ENCODE measurements around the gene TMEM51.

The TMEM51 gene

DNA sequence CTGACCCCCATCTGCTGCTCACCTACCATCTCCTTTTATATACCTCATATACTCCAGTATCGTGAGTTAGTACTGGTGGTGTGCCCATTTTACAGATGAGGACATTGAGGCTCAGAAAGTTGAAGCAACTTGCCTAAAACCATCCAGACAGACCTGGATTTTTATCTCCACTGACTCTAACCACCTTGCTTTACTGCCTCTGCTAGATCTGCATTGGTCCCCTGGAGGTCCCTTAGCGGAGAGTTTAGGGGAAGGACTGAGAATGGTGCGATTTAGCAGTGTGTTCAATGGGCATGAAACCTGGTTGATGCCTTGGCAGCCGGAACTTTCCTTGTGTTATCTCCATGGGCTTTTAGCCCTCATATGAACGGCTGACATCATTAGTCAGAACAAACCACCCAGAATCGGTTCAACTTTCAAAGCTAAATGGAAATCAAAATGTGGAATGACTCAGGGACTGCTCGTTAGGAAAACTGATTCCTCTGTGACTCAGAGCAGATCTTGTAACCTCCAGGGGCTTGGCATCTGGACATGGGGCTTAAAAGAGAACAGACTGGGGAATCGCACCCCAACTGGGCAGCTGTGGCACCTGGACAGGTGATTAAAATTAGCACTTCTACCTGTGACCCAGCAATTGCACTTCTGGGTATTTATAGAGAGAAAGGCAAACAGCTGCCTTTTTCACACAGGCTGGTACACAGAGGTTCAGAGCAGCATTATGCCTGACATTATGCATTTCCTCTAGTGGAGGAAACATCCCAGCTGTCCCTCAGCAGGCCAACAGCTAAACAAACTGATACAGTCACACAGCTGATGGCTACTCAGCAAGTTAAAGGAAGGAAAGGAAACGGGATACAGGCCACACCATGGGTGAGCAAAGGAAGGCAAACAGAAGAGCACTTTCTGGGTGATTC is 25.3 kb downstream of the TMEM51 start:
- peak; percentile 83 to 95 (median 94) for DNase-seq

DNA sequence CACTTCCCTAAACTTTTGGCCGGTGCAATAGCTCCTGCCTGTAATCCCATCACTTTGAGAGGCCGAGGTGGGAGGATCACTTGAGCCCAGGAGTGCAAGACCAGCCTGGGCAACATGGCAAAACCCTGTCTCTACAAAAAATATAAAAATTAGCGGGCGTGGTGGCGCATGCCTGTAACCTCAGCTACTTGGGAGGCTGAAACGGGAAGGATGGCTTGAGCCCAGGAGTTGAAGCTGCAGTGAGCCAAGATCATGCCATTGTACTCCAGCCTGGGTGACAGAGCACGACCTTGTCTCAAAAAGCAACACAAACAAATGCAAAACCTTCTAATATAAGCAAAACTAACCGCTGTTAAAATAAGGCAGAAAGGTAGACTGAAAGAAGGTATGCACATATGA is 25.9 kb downstream of the TMEM51 start:
- DNase-seq: no peak

DNA sequence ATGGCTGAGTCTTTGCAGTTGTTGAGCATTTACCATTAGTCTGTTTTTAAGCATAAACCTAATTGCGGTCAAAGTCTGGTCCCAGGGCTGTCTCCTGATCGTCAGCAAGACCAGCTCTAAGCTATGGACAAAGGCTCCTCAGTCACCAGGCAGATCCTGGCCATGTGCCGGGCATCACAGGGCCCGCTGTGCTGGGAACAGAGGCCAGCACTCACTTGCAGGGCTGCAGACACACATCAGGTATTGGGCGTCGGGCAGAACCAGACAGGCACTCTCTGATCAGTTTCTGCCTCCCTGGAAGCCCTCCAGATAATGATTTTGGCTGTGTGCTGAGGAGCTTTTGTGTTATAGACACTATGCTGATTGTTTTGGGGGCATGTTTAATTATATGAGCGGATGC is 26.6 kb downstream of the TMEM51 start:
- DNase-seq: no peak

DNA sequence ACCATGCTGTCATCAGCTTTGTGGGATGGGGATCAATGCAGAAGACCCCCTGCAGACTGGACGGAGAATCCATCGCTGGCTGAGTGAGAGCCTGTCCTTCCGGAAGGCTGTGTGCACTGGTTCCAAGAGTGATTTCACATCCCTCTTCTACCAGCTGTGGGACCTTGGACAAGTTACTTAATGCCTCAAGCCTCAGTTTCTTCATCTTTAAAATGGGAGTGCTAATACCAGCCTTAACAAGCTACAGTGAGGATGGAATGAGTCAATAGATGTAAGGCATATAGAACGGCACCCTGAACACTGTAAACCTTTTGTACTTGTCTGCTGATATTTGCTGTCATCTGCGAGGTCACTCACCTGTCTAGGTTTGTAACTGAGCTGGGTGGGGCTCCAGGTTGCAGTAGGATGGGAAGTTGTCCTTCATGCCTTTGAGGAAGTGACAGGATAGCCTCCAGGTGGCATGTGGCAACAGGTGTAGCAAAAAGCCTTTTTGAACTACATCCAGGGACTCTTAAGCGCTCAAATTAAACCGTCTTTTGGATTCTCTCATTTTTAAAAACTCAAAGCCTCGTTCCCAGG is 27.5 kb downstream of the TMEM51 start:
- no peak for DNase-seq

DNA sequence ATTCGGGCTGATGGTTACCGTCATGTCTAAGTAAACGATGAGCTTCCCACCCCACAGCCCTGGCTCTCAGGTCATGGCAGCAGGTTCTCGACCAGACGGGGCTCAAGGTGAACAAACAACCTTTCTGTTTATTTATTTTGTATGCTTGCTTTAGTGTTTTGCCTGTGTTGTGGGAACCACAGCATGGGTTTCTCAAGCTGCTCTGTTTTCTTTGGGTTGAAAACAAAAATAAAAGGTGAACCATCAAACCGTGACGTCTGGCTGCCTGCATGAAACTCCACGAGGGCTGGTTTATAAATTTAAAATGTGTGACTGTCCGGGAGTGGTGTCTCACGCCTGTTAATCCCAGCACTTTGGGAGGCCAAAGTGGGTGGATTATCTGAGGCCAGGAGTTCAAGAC is 28.0 kb downstream of the TMEM51 start:
- no peak for DNase-seq

DNA sequence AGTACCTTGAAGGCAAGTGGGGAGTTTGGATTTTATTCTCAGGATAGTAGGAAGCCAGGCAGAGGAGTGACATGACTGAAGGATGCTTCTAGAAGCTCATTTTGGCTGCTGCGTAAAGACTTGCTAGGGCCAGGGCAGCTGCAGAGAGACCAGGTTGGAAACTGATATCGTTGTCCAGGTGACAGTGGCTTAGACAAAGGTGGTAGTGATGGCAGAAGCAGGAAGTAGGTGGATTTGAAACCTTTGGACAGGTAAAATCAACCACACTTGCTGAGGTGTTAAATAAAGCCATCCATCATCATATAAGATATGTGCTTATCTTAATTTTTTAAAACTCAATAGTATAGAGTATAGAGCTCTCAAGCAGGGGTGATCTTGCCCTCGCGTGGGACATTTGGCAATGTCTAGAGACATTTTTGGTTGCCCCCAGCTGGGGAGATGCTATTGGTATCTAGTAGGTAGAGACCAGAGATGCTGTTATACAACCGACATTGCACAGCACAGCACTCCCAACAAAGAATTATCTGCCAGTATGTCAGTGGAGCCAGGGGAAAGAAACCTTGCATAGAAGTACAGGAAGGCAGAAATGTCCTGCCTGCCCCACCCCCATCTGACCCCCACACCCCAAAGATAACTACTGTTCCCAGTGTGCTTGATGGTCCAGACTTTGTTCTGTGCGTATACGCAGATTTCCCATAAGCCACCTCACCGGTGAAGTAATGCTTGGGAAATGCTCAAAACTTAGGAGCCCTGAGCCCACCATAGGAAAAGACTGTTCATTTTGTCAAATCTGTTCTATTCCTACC is 31.1 kb downstream of the TMEM51 start:
- no peak for DNase-seq

DNA sequence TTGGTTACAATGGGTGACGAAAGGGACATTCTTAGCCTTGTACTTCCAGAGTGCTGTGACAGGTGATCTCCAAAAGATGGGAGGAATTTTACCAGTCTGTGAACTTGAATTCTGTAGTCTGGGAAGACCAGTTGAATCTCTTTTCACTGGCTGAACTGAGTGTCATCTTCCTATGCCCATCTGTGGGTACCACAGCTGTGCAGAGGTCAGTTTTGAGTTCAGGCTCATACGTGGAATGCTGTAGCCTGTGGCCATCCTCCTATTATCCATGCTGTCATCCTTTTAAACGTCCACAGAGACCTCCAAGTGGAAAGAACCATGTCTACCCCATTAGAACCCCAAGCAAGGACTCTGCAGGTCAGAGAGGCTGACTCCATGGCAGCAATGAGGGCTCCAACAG is 32.1 kb downstream of the TMEM51 start:
- DNase-seq: no peak

DNA sequence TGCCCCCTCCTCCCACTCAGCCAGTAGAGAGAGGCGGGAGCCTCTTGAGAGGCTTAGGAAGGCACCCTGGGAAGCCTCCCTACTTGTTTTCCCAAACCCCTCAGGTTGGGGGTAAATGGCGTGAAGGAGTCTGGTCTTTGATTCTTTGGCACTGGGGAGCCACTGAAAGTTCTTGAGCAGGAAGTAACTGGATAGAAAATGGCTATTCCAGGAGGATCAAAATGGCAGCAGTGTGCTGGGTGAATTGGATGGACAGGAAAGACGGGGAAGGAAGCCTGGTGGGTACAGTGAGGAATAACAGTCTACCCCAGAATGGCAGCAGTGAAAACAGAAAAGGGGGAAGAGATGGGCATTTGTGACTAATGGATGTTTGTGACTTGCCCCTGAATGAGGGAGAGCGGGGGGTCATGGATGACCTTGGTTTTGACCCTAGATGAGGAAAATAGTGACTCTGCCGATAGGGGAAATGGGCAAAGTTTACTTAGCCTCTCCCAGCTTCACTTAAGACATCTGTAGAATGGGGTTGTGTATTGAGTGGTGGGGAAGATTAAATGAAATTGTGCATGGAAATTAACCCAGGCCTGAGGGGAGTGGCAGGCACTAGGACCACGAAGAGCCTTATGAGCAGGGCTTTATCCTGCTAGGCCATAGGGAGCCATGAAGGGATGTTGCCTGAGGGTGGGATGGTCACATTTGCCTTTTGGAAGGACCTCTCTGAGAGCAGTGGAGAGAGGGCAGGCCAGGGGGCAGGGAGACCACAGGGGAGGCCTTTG is 32.7 kb downstream of the TMEM51 start:
- DNase-seq: no peak

DNA sequence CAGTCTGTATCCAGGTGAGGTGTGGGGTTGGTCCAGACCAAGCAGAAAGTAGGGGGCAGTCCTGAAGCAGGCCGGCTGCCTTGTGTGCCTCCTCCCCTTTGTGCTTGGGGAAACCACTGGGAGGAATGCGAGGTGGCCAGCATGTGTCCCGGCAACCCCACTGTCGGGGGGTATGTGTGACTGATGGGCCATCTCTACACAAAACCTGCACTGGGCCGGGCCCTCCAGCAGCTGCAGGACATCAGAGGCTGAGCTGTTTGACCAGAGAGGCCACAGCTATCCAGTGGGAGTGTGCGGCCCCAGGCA is 33.3 kb downstream of the TMEM51 start:
- DNase-seq: no peak

DNA sequence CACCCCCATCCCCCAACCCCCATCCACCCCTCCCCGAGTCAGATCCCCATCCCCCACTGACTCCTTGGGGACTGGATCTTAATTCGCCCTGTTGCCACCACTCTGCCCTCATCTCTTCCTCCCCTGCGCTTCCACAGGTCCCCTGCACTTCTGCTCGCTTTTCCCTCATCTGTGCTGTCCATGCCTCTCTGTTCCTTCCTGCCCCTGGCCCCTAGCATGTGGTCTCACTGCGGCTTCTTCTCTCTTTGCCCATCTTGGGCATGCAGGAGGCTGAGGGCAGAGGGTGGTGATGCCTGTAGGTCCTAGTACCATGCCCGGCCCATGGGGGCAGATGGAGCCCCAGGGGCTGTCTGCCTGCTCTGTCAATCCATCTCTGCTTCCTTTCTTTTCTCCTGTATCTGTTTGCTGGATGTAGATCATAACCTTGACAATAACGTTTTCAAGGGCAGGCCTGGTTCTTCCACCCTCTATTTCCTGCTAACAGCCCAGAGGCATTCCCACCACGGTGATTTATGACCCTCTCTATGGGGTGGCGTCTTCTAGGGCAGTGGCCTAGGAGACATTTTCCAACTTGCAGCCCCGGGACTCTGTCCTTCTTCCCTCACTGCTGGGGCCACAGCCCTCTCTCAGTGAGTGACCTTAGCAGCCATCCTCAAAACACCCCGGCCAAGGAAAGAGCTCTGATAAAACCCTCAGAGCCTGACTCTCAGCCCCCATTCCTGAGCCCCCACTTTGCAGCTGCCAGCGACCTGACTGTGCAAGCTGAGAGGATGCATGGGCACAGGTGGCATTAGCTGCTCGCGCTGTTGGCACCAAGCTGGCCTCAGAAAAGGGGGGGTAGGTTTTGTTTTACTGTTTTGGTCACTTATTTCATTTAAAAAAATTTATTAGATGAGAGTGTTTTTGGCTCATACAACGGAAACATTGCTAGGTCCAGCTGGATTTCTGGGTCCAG is 33.9 kb downstream of the TMEM51 start:
- DNase-seq: no peak

DNA sequence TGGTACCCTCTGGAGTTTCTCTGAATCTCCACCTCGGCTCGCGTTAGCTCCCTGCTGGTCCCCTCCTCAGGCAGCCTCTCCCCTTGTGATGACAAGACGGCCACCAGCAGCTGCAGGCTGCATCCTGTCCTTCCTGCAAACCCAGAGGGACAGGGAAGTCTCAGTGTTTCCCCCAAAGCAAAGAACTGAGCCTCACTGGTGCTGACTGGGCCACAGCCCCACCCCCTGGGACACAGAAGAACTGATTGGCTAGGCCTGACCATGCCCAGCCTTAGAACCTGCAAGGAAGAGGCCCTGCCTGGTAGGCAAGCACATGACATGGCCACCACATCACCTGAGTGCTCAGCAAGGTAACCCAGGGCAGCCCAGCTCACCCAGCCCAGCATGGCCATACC is 34.6 kb downstream of the TMEM51 start:
- DNase-seq: peak in 1 of 3 donors; percentile 28

DNA sequence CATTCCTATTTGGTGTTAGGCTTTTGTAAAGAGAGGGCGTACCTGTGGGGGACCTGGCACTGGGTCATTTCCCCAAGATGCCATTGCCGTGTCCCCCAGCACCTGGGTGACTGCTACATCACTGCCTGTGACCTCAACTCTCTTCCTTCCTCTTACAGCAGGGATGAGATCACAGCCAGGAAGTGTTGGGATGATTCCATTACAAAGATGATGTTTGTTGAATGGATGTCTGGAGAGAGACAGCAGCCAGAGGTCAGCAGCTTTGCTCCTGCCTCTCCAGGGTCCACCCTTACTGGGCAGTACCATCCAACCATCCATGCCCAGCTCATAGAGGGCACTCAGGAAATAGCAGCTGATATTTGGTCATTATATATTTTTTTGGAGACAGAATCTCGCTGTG is 35.1 kb downstream of the TMEM51 start:
- peak; percentile 60 to 75 (median 68) for DNase-seq

DNA sequence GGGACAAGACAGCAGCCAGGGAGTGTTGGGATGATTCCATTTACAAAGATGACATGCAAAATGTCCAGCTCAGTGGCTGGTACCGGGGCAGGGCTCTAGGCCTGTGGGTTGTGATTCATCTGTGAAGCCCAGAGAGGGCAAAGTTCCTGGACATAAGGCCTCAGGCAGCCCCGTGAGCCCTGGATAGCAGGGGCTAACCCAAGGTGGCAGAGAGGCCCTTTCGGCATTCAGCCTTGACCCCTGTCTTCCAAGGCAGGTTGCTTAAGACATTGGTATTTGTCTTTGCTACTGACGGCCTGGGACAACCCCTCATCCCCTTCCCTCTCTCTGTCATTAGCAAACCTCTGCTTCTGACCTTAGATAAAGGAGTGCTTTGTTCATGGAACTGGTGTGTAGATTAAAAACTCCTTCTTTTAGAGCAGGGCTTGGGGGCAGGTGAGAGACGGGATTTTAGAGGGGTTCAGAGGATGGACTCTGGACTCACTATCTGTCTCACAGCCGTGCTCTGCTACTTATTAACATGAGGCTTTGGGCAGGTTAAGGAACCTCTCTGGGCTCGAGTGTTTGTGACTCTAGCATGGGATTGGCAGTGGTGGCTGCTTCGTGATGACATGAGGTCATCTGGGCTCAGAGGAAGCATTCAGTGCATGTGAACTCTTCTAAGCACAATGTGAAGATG is 36.3 kb downstream of the TMEM51 start:
- DNase-seq: no peak

DNA sequence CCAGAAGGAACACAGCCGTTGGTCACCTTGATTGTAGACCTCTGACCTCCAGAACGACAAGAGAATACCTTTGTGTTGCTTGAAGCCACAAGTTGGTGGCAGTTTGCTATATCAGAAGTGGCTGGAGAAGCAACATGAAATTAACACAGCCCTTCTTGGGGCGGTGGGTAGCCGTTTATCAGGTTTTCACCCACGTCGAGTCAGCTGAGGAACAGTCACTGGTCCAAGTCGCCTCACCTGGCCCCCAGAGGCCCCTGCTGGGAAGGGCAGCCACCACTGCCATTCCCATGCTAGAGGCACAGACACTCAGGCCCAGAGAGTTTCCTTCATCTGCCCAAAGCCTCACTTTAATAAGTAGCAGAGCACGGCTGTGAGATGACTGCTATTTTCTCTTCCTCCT is 37.7 kb downstream of the TMEM51 start:
- no peak for DNase-seq

DNA sequence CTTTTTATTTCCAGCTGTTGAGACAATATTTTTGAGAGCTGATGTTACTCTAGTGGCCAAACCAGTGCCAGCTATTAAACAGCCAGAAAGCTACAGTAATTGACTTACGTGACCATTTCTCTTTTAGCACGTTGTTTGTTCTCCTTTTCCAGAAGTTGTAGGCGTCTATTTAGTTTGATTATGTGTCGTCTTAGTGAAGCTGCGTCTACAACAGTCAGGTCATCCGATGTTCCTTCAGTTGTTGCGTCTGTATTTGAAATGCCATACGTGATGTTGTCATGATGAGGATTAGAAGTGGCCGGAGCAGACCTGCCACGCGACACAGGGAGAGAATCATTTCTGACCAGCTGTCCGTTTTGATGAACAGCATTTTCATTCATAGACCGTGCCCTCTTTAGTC is 38.2 kb downstream of the TMEM51 start:
- peak in 1 of 3 donors; percentile 28 for DNase-seq

DNA sequence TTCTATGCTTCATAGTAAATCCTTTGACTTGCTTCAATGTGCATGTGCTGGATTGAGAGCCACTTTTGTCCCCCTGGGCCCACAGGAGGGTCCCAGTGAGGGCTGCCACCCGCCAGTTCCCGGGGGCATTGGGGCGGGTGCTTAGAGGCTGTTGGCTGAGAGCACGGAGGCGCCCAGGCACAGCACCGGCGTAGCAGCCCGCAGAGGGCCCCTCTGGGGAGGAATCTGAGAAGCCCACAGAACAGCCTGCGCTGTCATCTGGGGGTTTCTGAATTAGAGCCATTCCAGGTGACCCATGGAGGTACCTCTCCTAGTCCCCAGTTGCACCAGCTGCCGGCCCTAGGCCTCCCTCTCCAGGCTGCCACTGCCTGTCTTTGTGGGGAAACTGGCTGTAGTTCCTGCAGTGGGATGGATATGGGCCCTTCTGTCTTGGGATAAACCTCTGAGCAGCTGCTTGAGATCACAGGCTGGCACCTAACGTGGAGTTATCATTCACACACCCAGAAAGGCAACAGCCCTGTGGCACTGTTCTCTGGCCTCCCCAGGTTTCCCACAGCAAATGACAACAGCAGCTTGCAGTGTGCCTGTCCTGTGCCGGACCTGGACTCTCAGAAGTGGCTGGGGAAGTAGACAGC is 39.5 kb downstream of the TMEM51 start:
- DNase-seq: no peak

DNA sequence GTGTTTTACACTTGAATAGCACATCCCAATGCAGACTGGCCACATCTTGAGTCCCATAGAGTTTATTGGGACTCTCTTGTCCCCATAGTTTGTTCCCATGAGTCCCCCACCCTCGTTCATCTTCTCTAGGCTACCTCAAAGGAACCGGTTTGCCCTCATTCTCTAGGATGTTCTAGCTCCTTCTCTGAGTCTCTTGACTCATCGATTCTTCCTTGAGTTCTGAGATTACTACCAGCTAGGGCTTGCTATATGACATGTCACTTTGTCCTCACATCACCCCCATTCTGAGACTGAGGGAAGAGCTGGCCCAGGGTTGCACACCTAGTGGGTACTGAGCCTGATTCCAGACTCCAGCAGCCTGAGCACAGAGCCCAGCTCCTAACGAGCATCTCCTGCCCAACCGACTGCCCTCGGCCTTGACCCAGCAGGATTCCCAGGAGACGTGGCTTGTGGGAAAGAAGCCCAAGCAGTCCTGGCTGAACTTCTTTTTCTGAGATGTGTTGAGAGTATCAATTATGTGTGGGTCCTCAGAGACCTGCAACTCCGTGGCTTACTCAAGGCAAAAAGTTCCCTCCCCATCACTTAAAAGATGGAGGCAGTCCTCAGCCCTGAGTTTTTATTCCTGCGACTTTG is 42.0 kb downstream of the TMEM51 start:
- no peak for DNase-seq

DNA sequence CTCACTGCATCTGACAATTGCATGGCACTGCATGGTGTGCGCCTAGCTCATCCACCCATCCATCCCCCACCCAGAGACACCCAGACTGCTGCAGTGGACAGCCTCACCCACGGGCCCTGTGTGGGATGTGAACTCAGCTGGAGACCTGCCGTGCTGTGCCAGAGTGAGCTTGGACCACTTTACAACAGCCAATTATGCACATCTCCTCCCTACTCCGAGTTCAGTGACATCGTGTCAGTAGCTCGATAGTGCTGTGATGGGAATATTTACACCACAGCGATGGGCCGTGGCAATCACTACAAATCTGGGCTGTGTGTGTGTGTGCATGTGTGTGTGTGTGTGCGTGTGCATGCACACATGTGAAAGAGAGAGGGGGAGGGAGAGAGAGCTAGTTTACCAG is 42.5 kb downstream of the TMEM51 start:
- no peak for DNase-seq

DNA sequence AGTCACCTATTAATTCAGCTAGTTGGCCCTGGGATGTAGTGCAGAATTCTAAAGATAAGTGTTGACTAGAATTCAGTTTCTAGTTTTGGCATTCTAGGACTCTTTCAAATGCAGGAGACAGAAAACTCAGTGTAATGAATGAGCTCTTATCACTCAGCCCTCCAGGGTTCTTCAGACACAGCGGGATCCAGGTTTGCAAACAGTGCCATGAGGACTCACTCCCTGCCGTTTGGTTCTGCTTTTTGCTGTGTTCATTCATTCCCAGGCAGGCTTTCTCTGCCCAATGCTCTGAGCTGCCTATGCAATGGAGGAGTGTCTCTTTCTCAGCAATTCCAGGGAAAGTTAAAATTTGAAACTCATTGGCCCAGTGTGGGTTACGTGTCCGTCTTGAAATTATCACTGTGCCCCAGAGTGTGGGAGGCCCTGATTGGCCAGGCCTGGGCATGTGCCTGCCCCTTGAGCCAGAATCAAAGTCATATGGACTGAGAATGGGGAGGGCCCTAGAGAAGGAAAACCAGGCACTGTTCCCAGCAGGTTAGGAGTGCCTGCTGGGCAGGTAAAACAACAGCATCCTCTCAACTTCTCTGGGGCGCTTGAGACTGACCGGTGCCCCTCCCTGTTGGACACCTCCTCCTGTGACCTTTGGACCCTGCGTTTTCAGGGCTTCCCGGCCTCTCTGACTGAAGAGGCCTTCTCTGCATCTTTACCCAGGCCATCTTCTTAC is 43.4 kb downstream of the TMEM51 start:
- DNase-seq: no peak

Data from suppressor macrophage treated with lipopolysaccharide for 1 hour (primary cell).